Prostate gland (tissue), 2 donors: ENCODE results near the gene GABRG3.

ENCODE experiments used
- POLR2A ChIP-seq: fragments of 450-650 bp; IDR thresholded peaks from one replicate; pipeline ENCODE4 v1.6.1; 2016; ENCODE audit warnings: antibody characterized with exemption, mild to moderate bottlenecking
- POLR2AphosphoS5 ChIP-seq: sonication (generic); formaldehyde crosslinking; IDR thresholded peaks from one replicate; pipeline ENCODE4 v1.6.1; 2017; ENCODE audit warnings: antibody characterized with exemption
- TF ChIP-seq, protein P1 (sequence below), 4 experiments: fragments of 200-600 bp in 2 of 4; fragments of 450-650 bp in 2 of 4; sonication (generic) in 2 of 4; IDR thresholded peaks; 1 replicate in 3 of 4; 2 replicates in 1 of 4; pipeline ENCODE4 v1.5.1; 2016 to 2019; ENCODE audit warnings: antibody characterized with exemption in 4 of 4, mild to moderate bottlenecking in 2 of 4, moderate library complexity in 2 of 4

GRCh38 chr15:27422997-27423396 is 452.0 kb downstream of the GABRG3 start:
- TF ChIP-seq, protein P1, sequence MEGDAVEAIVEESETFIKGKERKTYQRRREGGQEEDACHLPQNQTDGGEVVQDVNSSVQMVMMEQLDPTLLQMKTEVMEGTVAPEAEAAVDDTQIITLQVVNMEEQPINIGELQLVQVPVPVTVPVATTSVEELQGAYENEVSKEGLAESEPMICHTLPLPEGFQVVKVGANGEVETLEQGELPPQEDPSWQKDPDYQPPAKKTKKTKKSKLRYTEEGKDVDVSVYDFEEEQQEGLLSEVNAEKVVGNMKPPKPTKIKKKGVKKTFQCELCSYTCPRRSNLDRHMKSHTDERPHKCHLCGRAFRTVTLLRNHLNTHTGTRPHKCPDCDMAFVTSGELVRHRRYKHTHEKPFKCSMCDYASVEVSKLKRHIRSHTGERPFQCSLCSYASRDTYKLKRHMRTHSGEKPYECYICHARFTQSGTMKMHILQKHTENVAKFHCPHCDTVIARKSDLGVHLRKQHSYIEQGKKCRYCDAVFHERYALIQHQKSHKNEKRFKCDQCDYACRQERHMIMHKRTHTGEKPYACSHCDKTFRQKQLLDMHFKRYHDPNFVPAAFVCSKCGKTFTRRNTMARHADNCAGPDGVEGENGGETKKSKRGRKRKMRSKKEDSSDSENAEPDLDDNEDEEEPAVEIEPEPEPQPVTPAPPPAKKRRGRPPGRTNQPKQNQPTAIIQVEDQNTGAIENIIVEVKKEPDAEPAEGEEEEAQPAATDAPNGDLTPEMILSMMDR (IDR thresholded peaks at IDR 0.05), result no peak
- TF ChIP-seq POLR2A, result no peak
- no peak for TF ChIP-seq POLR2AphosphoS5
